Urothelium cell line (cell line): Measurements from ENCODE around the gene ERG28.
"Not testable (repeated sequence)": the region's sequence is repeated elsewhere in the genome, so short reads cannot be mapped to it uniquely, and the experiment has no call there.

ENCODE experiments used
- DNase-seq: peaks from one replicate; pipeline ENCODE4 v3.0.0; 2011; ENCODE audit warnings: low spot score, mixed read lengths
- FAIRE-seq: peaks from 2 replicates; lab custom pipeline; 2011; peaks lifted over from hg19 to GRCh38; lab: Jason Lieb, UNC

ERG28 gene, protein sequence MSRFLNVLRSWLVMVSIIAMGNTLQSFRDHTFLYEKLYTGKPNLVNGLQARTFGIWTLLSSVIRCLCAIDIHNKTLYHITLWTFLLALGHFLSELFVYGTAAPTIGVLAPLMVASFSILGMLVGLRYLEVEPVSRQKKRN

GRCh38 chr14:75660630-75661498 is at the start of gene ERG28, which contains the start of gene TTLL5:
ERG28 (minus strand) TSS chr14:75660876; CDS start chr14:75657502, 3,374 bp downstream.
TTLL5 (plus strand) TSS chr14:75661246; CDS start chr14:75663150, 1,904 bp downstream.
- peak; percentile 97 for FAIRE-seq

DNA sequence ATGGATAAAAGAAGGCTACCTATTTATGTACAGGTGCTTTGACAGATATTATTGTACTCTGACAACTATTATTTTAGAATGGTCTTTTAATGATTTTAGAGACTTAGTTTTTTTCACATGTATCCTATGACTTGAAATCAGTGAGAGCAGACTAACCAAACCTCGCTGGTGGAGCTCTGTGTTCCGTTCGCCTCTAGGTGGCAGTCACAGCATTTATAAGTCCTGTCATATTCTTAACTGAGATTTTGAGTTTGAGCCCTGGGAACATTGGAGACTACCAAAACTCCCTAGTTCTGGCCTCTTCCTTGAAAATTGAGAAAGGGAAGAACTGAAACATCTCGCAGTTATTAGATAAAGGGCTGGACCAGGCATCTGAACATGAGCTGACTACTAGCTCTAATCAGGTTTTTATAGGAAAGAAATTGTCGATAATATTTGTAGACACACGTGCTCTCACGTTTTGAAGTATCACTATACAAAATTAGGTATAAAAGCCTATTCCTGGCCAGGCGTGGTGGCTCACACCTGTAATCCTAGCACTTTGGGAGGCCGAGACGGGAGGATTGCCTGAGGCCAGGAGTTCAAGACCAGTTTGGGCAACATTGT is 48.6 kb upstream of the ERG28 start:
- FAIRE-seq: no peak
- DNase-seq: peak; percentile 79

More at GRCh38 chr14:75660630-75661498, at the start of gene ERG28, which contains the start of gene TTLL5:
- peak; percentile 99 for DNase-seq

DNA sequence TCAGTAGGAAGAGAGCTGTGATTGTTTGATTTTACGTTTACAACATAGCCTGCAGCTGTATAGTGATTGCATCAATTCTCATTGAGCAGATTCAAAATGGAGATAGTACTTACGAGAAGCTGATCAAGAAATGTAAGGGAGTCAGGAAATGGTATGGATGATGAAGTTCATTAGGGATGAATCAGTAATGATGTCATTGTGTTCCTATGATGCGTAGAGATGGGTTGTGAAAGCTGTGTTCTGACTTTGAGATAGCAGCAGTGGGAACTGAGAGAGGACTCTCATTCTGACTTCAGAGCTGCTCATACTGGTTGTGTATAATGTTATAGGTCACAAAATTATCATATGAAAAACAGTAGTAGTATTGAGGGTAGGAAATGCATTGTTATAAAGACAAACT is 44.3 kb upstream of the ERG28 start:
- DNase-seq (no peak), FAIRE-seq (peak; percentile 66)

DNA sequence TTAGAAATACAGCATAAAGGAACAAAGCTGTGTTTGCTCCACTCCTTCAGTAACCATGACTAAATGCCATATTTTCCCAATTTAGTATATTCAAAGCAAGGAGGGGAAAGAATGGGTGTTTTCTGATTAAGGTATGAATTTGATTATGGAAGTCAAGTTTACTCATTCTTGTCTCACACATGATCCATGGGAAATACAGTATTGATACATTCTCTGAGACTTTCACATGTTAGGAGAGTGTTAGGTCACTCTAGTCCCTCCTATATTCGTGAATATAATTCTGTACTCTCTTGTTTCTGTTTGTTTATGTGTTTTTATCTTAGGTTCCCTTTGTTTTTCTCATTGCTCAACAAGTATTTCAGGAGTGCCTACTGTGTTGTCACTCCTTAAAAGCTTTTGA is 42.8 kb upstream of the ERG28 start:
- FAIRE-seq (no peak), DNase-seq (no peak)

DNA sequence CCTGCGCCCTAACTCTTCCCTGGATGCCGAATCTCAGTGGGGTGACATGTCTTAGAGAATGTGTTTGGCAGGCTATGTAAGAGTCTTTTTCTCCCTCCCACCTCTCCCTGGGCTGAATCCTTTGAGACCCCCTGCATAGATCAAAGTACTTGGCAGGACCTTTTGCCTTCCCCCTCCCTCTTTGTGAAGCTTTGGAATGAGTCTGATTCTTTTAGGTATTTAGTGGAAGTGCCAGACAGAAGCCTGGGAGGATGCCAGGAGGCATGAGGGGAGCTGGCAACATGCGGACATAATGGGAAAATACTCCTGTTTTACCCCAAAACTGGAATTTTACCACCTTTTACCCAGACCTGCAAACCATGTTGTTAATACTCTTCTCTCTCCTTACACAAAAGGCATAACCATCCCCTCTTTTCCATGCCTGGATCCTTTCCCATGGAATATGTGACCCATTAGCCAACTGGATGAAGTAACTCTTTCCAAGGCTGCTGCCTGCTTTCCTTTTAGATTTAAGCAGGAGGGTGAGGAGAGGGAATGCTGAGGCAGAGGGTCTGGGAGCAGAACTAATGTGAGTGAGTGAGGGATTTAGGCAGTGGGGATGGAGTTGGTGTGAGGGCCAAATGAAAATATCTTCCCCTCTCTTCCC is 42.1 kb upstream of the ERG28 start:
- DNase-seq (no peak), FAIRE-seq (no peak)

DNA sequence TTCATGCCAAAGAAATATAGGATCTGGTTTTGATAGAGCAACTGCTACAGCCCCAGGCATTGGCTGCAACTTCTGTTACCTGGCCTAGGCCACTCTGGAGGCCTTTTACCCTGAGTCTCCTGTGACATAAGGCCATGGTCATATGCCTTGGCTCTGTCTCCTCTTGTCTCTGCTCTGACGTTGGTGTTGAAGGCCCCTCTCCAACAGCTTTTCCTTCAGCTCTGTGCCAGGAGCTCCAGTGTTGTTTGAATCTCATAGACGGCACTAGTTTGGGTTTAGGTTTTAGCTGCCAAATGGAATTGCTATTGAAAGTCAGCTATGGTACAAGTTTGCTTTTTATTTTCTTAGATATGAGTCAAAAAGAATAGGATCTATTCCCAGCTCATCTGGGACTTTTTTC is 41.4 kb upstream of the ERG28 start:
- no peak for DNase-seq
- no peak for FAIRE-seq

- DNase-seq (no peak), FAIRE-seq (no peak)
These were observed 39.6 kb upstream of the ERG28 start for GRCh38 chr14:75700295-75700694.

GRCh38 chr14:75699331-75699730 is 38.7 kb upstream of the ERG28 start:
- FAIRE-seq (no peak), DNase-seq (no peak)

- FAIRE-seq: no peak
- no peak for DNase-seq
These were observed 37.2 kb upstream of the ERG28 start for GRCh38 chr14:75697918-75698317.

- no peak for FAIRE-seq
These were observed 36.7 kb upstream of the ERG28 start for GRCh38 chr14:75697386-75697785.

GRCh38 chr14:75695025-75695424 is 34.3 kb upstream of the ERG28 start:
- not testable (repeated sequence) for DNase-seq, FAIRE-seq

More at GRCh38 chr14:75697386-75697785, 36.7 kb upstream of the ERG28 start:
- no peak for DNase-seq

GRCh38 chr14:75690010-75690409 is 29.3 kb upstream of the ERG28 start:
- FAIRE-seq: no peak
- no peak for DNase-seq

DNA sequence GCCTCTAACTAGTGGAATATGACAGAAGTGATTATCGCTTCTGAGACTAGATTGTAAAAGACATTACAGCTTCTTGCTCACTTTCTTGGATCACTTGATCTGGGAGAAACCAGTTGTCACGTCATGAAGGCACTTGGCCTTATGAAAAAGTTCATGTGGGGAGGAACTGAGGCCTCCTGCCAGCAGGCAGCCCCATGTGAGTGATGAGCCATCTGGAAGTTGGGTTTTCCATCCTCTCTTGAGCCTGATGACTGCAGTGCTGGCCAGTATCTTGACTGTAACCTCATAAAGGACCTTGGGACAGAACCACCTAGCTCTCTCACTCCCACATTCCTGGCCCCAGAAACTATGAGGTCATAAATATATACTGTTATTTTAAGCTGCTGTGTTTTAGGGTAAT is 28.3 kb upstream of the ERG28 start:
- FAIRE-seq (no peak), DNase-seq (no peak)

DNA sequence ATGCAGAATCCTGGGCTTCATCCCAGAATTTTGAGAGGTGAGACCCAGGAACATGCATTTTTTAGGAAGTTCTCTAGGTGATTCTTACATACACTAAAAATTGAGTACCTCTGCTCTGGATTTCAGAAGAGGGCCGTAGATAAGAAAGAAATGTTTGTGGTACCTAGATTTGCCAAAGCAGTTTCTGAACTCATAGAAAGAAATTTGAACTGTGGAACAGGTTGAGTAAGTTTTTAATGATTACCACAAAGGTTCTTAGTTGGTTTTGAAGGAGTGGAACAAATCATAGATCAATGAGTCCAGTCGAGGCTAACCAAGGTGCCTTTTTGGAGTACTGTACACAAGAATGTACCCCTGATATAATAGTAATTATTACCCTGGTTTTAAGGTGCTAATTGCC is 25.2 kb upstream of the ERG28 start:
- DNase-seq: no peak
- no peak for FAIRE-seq

DNA sequence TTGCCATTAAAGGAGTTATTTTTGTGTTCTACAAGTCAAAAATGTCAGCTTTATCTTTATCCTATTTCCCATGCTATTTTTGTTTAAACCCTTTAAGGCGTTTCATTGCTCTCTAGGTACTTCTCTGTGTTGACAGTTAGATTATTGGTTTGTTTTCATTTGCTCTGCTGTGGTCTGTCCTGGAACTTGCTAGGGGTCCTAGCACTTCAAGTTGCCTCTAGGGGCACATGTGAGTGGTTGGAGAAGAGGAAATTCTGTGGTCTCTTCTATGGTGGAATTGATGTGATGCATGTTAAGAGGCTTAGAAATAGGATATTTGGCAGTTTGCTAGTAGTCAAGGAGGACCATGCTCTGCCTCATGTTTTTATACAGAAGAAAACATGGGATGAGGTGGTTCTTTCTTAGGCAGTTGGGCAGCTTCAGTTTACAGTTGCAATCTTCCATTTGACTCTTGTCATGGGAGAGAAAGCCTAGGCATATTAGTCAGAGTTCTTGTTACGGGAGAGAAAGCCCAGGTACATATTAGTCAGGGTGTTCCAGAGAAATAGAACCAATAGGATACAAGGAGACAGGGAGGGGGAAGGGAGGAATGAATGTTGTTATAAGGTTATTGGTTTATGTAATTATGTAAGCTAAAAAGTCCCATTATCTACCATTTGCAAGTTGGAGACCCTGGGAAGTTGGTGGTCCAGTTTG is 14.7 kb upstream of the ERG28 start:
- DNase-seq: no peak
- FAIRE-seq: peak; percentile 17

DNA sequence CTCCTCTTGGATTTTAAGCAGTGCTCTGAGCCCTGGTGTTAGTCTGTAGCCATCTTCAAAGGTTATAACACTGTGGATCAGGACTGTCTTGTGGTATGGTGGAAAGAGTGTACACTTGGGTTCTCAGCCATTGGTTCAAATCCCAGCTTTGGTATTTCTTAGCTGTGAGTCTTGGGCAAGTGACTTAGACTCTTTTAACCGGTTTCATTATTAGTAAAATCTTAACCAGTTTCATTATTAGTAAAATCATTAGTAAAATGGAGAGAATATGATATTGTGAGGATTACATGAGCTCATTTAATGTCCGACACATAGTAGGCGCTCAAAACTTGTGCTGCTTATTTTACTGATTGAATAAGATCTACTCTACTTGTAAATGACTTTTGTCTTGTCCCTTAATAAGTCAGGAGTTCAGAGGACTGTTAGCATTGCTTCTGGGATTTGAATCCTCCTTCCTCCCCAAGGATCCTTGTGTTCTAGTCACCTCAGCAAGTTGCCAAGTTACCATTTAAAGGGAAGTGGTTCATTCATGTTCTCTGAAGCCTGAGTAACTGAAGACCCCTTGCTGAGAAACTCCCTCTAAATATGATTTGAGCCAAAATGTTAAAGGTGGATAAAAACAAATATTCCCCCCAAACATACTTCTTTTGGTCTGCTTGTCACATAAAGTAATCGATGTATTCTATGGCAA is 12.8 kb upstream of the ERG28 start:
- DNase-seq: no peak
- FAIRE-seq: no peak

GRCh38 chr14:75672605-75673192 is 12.0 kb upstream of the ERG28 start:
- no peak for DNase-seq
- FAIRE-seq: no peak

DNA sequence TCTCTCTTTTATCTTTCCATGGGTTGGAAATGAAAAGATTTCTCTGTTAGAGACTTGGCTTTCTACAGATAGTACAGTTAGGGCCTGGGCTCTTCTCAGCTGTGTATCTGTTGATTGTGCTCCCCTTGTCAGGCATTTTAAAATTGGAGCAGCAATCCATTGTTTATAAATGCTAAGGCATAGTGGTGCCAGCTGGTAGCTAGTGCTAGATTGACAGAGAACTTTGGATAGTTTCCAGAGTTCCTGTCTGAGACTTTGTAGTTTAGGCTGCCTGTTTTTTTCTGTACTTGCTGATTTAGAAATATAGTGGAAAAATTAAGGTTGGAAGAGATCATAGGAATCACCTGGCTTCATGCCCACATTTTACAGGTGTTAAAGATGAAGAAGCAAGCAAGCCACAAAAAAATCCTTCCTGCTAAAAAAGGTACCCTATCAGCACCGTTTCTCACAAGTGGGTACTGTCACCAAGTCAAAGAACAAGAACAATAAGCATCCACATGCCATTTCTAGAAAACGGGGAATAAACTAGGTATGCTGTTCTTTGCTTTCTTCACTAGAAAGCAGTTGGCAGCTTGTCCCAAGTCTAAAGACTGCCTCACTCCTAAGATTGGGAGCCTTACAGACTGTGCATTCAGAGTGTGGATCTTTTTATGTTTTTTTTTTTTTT is 6.6 kb upstream of the ERG28 start:
- FAIRE-seq (no peak), DNase-seq (no peak)

DNA sequence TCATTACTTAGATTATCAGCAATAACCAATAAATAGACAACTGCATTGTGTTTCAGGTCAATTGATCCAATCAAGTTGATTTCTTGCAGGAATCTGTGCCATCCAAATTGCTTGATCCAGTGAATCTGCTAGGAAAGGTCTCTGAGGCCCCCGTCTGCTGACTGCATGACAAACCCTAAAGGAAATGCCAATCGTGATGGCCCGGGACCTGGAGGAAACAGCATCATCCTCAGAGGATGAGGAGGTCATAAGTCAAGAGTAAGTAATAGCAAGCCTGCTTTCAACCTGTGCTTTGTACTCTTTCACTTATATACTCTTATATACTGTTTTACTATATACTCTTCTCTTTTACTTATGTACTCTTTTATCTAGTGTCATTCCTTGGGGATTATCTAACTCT is 2.3 kb upstream of the ERG28 start:
- DNase-seq (no peak), FAIRE-seq (no peak)
